ENCODE results near the gene CLMP.

GRCh38 chr11:123125169-123125568, 69.9 kb downstream of the CLMP start:
- TF ChIP-seq CTCF (IDR thresholded peaks at IDR 0.05) (no peak), POLR2A (IDR thresholded peaks at IDR 0.05) (no peak)

Data from testis (tissue), 2 donors.